Stimulated activated naive CD4-positive, alpha-beta T cell treated with Interleukin-2 at 50 U/mL for 16 hours (primary cell): ENCODE measurements around the gene GREM2.

Experiments used
- DNase-seq: peaks from one replicate; lab custom pipeline; 2025; lab: John Stamatoyannopoulos, UW

The GREM2 gene

DNA sequence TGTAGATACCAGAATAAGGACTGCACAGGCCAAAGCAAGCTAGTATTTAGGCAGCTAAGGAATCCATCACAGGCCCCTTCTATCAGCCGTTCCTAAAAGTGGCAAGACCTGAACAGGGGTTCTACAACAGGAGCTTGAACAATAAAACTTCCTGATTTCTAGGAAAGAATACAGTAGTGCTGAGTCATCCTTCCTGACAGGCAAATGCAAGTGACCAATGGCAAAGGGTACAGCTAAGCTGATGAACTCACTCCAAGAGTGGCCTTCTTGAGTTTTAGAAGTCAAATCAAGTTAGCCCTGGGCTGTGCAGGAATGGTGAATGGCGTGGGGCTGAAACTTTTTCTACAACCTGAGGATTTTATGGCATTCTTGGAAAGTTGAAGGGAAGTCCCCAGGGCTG is 112.9 kb downstream of the GREM2 start:
- DNase-seq, result no peak

DNA sequence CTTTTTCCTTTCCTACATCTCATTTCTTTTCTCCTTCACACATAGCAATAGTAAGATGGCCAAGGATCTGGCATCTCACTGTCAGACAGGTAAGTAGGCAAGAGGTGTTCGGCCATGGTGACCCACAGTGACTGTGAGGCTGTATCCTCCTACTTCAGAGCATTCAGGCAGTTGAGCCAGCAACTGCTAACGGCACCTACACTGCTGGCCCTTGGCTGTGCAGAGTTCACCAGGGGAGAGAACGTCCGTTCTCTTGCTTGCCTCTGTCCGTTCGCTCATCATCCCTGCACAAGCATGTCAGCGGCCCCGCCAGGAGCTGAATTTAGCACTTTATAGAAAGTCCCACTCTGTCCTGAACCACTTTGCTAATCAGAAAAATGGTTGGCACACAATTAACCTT is 113.6 kb downstream of the GREM2 start:
- no peak for DNase-seq

DNA sequence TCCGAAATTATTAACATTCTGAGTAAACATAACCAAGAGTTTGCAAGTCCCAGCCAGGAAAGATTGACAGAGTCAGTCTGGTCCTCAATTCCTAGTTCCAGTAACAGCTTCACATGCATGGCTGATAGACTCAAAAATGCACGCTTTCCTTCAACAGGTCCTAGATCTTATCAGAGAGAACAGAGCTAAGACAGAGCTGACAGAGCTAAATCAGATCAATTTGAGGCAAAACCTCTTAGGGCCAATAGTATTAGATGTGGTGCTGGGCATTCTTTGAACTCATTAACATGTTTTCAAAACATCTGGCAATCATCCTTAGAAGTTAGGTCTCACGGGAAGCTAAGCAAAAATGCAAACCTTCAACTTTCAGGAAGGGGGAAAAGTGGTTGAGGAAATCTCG is 114.0 kb downstream of the GREM2 start:
- DNase-seq, result no peak

DNA sequence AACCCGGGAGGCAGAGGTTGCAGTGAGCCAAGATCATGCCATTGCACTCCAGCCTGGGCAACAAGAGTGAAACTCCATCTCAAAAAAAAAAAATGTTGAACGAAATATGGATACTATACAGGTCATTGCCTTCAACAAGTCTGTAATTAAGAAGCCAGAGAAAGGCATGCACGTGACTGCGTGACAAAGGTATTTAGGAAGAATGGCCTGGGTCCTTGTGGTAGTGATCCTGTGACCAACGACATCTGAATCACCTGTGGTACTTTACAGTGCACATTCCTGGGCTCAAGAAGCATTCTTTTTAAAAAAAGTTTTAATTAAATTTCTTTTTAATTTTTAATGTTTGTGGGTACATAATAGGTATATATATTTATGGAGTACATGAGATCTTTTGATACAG is 115.0 kb downstream of the GREM2 start:
- no peak for DNase-seq

DNA sequence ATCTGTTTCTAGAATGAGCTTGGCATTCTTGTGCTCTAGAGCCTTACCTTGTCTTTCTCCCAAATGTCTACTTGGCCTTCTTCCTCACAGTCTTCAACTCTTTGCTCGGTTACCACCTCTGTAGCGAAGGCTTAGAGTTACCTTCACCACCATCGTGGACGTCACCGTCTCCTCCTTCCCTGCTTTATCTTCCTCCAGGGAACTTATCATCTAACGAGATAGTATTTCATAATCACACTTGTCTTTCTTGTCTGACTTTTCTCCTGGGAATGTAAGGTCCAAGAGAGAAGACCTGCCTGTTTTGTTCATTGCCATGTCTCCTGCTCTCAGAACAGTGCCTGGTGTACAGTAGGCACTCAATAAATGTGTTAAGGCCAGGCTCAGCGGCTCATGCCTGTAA is 115.6 kb downstream of the GREM2 start:
- no peak for DNase-seq

DNA sequence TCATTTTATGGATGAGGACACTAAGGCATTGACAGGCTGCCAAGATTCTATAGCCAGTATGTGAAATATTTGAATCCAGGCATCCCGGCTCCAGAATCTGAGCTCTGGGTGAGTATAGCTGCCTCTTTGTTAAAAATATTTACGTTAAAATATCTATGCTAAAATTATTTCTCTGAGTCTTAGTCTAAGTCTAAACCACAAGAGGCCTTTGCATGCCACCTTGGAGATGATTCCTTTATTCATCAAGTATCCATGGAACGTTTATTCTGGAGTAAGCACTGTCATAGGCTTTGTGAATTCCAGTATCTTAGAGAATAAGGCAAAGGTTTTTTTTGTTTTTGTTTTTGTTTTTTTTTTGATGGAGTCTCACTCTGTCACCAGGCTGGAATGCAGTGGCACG is 116.4 kb downstream of the GREM2 start:
- no peak for DNase-seq

DNA sequence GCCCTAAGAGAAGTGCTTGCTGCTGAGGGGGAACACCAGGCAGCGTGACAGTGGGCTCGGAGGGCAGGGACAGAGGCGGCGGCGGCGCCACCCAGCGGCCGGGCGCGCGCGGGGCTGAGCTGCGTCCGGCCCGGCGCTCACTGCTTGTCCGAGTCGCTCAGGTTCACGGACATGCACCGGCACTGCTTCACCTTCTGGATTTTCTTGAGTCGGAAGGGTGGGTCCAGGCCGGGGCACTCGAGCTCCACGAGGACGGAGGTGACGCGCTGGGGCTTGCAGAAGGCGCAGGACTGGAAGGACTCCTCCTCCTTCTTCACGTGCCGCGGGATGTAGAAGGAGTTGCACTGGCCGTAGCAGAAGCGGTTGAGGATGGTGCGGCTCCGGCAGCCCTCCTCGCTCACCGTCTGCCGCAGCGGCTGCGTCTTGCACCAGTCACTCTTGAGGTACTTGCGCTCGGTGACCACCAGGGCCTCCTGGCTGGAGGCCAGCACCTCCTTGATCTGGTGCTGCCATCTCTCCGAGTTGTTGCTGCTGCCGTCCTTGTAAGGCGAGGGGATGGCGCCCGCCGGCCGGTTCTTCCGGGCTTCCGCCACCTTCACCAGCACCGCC is 119.0 kb downstream of the GREM2 start:
- no peak for DNase-seq

DNA sequence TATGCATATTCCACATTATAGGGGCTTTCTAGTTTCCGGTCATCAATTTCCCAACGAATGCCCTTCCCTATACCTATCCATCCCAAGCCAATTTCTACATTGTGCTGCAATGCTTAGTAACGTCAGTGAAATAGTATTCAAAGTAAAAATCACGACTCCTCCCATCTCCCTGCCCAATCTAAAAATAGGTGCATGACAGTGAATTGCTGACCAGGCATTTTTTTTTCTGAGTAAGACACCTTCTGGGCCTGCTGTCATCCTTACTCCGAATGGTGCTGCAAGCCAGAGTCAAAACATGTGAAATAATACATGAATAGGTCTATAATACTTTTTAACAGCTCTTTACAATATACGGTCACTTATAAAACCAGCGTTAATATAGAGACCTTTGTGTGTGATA is 120.2 kb downstream of the GREM2 start:
- no peak for DNase-seq

DNA sequence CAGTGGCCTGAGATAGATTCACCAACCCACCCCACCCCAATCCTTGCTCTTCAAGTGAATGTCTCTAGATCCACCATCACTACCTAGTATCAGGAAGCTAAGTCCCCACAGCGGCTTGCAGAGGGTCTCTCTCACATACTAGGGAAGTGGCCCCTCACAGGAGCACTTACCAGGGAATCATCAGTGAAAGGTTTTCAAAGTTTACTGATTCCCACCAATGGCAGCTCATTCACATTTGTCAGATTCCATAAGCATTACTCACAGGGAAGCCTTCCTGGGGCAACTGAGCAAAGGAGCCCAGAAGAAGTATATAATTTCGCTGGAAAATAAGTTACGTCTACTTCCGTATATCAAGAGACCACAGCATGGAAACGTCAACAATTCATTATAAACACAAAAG is 120.8 kb downstream of the GREM2 start:
- no peak for DNase-seq

DNA sequence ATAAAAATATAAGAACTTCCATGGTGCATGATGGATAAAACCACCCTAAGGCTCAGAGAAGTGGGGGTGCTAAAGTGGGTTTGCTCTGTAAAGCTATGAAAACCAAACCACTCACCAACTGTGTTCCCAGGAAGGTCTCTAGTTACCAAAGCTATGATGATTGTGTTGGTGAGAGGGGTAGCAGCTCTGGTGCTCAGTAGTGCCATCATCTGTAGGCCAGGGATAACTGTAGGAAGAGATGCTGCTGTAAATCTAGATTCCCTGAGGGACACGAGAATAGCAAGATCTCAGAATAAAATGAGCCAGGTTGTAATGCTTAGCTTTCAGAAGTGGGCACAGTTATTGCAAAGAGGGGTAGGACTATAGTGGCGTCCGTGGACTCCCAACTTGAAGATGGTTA is 124.5 kb downstream of the GREM2 start:
- no peak for DNase-seq

DNA sequence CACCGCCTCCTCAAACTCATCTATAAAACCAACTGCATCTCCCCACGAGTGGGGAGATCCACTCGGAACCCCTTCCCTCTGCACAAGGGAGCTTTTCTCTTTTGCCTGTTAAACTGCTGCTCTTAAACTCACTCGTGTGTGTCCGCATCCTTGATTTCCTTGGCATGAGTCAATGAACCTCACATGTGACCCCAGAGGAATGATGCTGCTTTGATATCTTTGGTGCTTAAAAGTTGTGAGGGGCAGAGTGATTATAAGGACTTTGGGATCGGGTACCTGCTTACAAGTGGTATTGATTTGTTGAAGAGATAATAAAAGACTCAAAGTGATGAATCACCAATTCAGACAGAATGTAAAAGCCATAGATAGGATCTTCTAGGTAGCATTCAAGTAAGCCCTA is 125.3 kb downstream of the GREM2 start:
- no peak for DNase-seq

DNA sequence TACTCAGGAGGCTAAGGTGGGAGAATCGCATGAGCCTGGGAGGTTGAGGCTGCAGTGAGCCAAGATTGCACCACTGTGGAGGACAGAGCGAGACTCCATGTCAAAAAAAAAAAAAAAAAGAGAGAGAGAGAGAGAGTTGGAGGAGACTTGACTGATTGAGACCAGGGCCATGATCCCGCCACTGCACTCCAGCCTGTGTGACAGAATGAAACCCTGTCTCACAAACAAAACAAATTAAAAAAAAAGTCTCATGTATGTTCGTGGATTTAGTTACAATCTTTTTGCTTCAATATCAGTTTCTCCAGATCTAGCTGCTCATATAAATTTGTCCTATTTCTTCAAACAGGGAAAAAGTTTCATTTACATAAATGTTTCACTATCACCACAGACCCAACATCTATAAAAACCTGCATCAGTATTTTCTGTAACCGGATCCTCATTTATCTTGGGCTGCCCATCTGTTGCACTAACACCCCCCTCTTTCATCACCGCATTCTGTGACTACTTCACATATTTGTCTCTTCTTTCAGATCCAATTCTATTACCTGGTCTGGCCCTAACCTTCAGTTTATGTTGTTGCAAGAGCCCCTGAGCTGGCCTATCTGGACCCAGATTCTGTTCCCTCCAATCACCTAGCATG is 127.0 kb downstream of the GREM2 start:
- no peak for DNase-seq

DNA sequence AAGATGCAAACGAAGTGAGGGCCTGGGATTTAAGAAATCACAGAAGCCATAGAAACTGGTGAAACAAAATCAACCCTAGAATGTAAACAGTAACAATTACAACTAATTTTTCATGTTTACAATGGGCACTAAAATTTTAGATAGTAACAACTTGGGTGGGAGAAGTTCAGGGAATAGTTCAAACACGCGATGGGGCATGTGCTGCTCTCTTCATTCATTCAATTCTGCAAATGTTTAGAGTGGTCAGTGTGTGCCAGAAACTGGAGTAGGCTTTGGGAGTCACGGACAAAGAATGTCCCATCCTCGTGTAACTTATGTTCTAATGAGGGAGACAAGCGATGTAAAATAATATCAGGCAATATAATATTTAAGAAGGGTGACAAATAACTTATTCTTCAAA is 133.4 kb downstream of the GREM2 start:
- DNase-seq, result no peak

DNA sequence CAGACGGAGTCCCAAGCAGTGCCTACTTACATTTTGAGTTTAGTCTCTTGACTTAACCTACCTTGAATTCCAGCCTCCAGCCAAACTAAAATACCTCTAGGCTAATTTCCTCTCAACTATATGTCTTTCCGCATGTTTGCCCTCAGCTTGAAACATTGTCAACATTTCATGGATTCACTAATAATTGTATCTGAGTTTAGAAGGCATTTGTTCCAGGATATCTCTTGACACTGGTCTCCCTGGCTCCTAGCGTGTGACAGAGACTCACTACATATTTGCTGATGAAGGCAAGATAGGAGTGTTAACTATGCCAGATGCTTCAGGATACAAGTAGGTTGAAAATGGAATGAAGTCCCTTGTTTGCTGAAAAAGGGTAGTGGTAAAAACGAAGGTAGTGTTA is 136.1 kb downstream of the GREM2 start:
- DNase-seq, result no peak

DNA sequence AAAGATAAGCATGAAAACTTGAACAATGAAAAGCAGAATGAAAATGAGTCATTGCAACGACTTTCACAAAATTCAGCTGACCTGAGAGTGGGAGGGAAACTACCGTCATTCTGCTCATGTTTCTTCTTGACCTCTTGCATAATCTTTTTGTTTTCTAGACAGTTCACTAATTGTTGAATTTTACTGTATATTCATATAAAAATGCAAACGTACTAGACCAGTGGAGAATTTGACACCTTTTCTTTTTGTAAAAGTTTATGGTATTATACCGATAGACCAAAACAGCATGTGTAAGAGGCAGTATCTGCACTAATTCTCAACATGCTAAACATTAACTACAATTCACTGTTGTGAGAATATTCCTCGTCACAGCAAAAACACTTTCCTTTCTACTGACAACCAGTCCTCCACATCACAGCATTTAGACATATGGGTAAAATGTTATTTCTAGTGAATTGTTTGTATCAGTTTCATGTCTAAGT is 137.8 kb downstream of the GREM2 start:
- DNase-seq, result no peak

DNA sequence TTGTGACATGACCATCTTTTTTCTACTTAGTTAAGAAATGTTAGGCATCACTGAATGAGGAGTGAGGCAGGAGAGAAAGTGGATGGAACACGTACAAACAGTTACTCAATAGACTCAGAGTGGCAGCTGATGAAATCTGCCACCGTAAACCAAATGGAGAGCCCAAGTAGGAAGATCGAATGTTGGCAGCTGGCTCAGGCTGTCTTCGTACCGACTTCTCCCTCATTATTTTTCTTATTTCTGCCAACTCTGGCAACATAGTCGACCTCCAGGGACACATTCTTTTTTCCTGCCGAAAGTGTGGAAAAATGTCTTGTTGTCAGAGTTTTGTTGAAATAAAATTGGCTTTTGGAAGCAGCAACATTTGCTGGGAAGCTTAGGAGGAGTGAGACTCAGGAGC is 143.3 kb downstream of the GREM2 start:
- DNase-seq, result no peak

DNA sequence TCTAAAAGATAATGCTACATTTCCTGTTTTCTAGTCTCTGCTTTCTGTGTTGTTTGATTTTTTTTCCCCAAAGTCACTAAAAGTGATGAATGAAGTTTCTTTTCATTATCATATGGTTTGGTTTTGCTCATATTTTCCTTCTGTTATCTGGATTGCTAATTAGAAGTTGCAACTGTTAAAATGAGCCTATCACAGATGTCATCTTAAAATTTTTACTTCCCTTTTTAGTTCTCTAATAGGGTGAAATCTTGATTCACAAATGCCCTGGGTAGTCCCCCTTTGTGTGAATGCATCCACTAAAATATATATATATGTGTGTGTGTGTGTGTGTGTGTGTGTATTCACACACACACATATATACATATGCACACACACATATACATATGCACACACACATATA is 144.1 kb downstream of the GREM2 start:
- DNase-seq, result no peak

DNA sequence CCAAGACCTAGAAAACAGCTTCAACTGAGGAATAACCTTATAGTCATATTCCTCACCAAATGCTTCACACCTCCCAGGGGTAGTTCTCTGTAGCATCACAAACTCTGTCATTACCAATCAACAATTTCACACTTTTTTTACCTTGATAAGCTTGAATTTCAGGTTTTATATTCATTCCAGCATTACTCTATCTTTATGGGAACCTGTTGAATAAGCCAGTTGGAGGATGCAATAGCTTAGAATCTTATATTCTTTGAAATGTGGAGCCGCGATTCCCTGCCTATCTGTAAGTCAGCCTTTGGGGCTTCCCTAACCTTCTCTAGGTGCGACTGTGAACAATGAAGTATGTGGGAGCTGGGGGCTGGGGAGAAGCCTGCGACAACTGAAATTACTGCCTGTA is 145.4 kb downstream of the GREM2 start:
- DNase-seq, result no peak

DNA sequence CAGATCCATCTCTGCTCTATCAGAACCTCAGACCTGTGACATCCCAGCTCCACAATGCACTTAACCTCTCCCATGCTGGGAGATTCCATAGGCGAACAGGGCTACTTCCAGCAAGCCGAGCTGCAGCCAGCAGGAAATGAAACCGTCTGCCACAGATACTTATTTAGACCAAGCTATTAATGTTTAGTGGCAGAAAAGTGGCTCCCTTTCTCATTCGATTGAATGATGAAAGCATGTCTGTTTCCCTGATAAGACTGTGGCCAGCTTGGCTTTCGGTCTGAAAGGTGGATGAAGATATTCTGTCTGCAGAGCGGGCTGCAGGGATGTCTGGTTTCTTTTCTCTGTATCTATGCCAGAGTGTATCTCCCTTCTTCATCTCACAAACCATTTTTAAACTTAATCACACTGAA is 146.4 kb downstream of the GREM2 start:
- DNase-seq, result no peak

DNA sequence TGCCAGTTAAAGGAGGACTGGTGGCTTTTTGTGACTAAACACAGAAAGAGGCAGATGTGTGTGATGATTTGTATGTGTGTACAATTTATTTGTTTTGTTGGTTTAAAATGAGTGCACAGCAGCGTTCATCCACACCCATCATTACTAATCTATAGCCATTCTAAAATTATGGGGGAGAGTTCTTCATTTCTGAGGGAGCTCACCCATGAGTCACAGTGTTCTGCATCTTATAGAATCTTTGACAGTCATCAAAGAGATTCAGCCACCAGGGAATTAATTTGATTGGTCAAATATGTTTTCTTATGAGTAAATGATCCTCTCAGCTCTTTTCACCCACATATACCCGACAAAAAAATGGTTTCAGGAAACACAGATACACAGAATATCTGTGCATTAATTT is 147.9 kb downstream of the GREM2 start:
- DNase-seq, result no peak

DNA sequence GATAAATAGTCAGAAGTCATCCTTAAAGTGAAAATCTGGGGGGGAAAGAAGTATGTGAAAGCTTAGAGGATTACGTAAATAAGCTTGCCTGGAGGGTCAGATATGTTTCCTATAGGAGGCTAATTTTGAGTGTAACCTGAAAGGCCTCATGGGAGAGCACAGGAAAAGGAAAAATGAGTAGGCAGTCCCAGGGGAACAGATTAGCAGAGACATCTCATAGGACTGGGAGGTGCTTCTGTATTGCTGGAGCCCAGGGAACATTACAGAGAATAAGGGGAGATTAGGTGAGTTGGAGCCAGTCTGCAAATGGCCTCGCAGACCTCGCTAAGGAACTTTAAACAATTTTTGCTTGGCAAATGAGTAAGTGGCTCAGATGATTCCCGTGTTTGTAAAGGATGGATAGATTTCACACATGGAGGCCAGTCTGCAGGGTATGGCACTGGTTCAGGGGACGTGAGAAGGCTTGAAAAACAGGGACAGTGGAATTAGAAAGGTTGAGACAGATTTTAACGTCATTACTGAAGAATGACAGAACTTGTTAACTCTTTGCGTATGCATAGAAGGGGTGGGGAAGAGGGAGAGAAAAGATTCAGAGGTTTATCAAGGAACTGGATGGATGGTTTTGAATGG is 149.1 kb downstream of the GREM2 start:
- DNase-seq, result no peak

DNA sequence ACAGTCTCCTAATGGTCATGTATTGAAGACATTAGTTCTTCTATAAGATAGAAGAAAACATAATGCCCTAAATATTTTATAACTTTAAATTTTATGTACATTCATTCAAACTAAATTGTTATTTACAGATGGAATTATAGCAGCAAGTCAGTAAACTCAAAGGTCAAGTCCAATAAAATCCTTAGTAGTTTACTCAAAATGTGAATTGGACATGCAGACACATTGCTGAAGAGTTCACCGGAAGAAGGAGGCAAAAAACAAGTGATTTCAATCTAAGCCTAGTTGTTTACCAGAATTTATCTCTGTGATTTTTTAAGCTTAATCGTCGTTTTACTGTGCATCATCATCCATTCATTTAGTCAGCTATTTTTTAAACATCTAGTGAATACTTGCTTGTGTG is 149.7 kb downstream of the GREM2 start:
- DNase-seq, result no peak

DNA sequence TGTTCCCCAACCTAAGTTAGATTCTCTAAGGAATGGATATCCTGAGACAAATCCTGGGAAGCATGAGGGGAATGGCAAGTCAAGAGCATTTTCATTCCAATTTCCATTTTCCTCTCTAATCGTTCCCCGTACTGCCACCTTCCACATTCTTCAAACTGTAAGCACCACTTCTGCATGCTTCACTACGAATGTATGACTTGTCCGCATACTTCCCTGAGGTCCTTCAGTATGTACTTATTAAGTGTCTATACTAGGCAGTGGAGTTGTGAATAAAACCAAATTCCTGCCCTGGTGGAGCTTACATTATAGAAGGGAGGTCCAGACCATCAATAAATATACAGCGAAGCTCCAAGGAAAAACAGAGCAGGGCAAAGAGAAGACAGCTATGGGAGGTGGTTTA is 154.8 kb downstream of the GREM2 start:
- DNase-seq, result no peak
